OCI-LY3 (cell line): ENCODE results near the gene CFAP74.

Experiments used
- EZH2phosphoT487 ChIP-seq: fragments of 200-600 bp; shearing (Covaris generic); IDR thresholded peaks from 2 replicates; pipeline ENCODE4 v1.6.1; 2018; ENCODE audit warnings: antibody characterized with exemption, mixed run types, low read depth
- TF ChIP-seq, protein P1 (sequence below): fragments of 200-600, 300-600 bp; sonication (generic); IDR thresholded peaks from 2 replicates; pipeline ENCODE4 v1.5.1; 2014; ENCODE audit warnings: antibody characterized with exemption, low read length, low read depth

- TF ChIP-seq, protein P1, sequence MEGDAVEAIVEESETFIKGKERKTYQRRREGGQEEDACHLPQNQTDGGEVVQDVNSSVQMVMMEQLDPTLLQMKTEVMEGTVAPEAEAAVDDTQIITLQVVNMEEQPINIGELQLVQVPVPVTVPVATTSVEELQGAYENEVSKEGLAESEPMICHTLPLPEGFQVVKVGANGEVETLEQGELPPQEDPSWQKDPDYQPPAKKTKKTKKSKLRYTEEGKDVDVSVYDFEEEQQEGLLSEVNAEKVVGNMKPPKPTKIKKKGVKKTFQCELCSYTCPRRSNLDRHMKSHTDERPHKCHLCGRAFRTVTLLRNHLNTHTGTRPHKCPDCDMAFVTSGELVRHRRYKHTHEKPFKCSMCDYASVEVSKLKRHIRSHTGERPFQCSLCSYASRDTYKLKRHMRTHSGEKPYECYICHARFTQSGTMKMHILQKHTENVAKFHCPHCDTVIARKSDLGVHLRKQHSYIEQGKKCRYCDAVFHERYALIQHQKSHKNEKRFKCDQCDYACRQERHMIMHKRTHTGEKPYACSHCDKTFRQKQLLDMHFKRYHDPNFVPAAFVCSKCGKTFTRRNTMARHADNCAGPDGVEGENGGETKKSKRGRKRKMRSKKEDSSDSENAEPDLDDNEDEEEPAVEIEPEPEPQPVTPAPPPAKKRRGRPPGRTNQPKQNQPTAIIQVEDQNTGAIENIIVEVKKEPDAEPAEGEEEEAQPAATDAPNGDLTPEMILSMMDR = peak; percentile 74
- TF ChIP-seq EZH2phosphoT487 = no peak
Measured at GRCh38 chr1:1943834-1944570, 59.6 kb downstream of the CFAP74 start.
